Measurements from ENCODE around the gene RNU4-1. TPM values are rescaled to one million over a fixed set of nuclear protein-coding genes. Genes with fewer than 3 reads are reported as not detected.

Gene RNU4-1
- total RNA-seq, 2 experiments from 2014 or later = under 0.01 to 3,289 TPM

- no peaks in the 10 kb centered on the region for H3K9me2 ChIP-seq (ENCODE audit: insufficient read depth, low read length)
- BruUV-seq (replicated peaks) = no TSS peak
- TF ChIP-seq EZH2phosphoT487 (IDR thresholded peaks at IDR 0.05; ENCODE audit: borderline replicate concordance, low read depth, low read length) = no peak
- TF ChIP-seq CTCF (conservative IDR thresholded peaks at IDR 0.05; ENCODE audit: low read length) = no peak
- no peak overlapping the region for H3K4me2 ChIP-seq (ENCODE audit: low read length)
- H4K20me1 ChIP-seq (ENCODE audit: insufficient read depth, low read length) = no peaks in the 10 kb centered on the region
- H3K4me3 ChIP-seq (ENCODE audit: low read depth, low read length, poor library complexity, severe bottlenecking) = no peak overlapping the region
- CTCF ChIA-PET (ENCODE audit: unreplicated experiment) = interaction anchor here (1.4 kb wide), 1 partner anchor 93 kb away, joined by 3 read pairs; no protein-coding TSS in a partner anchor
- no peaks in the 10 kb centered on the region for H3K36me3 ChIP-seq (ENCODE audit: insufficient read depth, low read length)
- H3K79me2 ChIP-seq (ENCODE audit: insufficient read depth, low read depth, low read length) = no peaks in the 10 kb centered on the region
- H3K4me1 ChIP-seq (ENCODE audit: insufficient read depth, low read length, poor library complexity, severe bottlenecking) = peaks cover 13% of the 10 kb centered on the region
- H3K27ac ChIP-seq (ENCODE audit: low read depth, low read length, poor library complexity, severe bottlenecking) = no peak overlapping the region
- DNase-seq (ENCODE audit: low spot score) = no peak
- POLR2A ChIA-PET = interaction anchor here (1.2 kb wide), 1 partner anchor 123 kb away, joined by 5 read pairs; no protein-coding TSS in a partner anchor
- intact Hi-C loops (cut with micrococcal nuclease; ENCODE audit: unreplicated experiment) = no loop called here
- no peaks in the 10 kb centered on the region for H3K9me3 ChIP-seq (ENCODE audit: low read length)
- H2AFZ ChIP-seq (ENCODE audit: low read length) = no peak overlapping the region
These were observed 28.6 kb upstream of the RNU4-1 start for GRCh38 chr12:120321382-120322202.

- peak; percentile 100 for DNase-seq (ENCODE audit: low spot score)
- Histone ChIP-seq H3K27ac (ENCODE audit: low read depth, low read length, poor library complexity, severe bottlenecking) (no peak overlapping the region), H2AFZ (ENCODE audit: low read length) (peak overlapping the region; percentile 74), H3K4me2 (ENCODE audit: low read length) (peak overlapping the region; percentile 82), H3K36me3 (ENCODE audit: insufficient read depth, low read length) (no peaks in the 10 kb centered on the region), H3K4me1 (ENCODE audit: insufficient read depth, low read length, poor library complexity, severe bottlenecking) (peaks cover 10% of the 10 kb centered on the region), H4K20me1 (ENCODE audit: insufficient read depth, low read length) (no peaks in the 10 kb centered on the region), H3K79me2 (ENCODE audit: insufficient read depth, low read depth, low read length) (no peaks in the 10 kb centered on the region), H3K9me3 (ENCODE audit: low read length) (no peaks in the 10 kb centered on the region), H3K9me2 (ENCODE audit: insufficient read depth, low read length) (no peaks in the 10 kb centered on the region), H3K4me3 (ENCODE audit: low read depth, low read length, poor library complexity, severe bottlenecking) (peak overlapping the region; percentile 69)
- CTCF ChIA-PET (ENCODE audit: unreplicated experiment) = interaction anchor here (1.2 kb wide), 1 partner anchor 12 kb away, joined by 3 read pairs; no protein-coding TSS in a partner anchor
- intact Hi-C loops (cut with micrococcal nuclease; ENCODE audit: unreplicated experiment) = loop anchor here (5.0 kb wide), 1 partner anchor 120 kb away; the partner anchor contains the start of gene COX6A1
- POLR2A ChIA-PET = interaction anchor here (0.6 to 2.2 kb wide), 11 partner anchors 11 to 1689 kb away, joined by 3 to 10 read pairs (median 4); partner anchors contain the start of genes RNU4-1 and RNU4-2
- BruUV-seq (replicated peaks) = no TSS peak
- TF ChIP-seq EZH2phosphoT487 (IDR thresholded peaks at IDR 0.05; ENCODE audit: borderline replicate concordance, low read depth, low read length) (no peak), CTCF (conservative IDR thresholded peaks at IDR 0.05; ENCODE audit: low read length) (peak; percentile 79)
These were observed 24.4 kb upstream of the RNU4-1 start for GRCh38 chr12:120317224-120318105.

All from OCI-LY7 (cell line).